ENCODE results near the gene ISG15.
"Not testable (repeated sequence)": the region's sequence is repeated elsewhere in the genome, so short reads cannot be mapped to it uniquely, and the experiment has no call there.

- not testable (repeated sequence) for TF ChIP-seq CTCF (IDR thresholded peaks at IDR 0.05 in 2 of 3, conservative IDR thresholded peaks at IDR 0.05 in 1 of 3; ENCODE audit: borderline replicate concordance in 1 of 3, insufficient read depth in 1 of 3, low read depth in 2 of 3, low read length in 2 of 3); SP1 (IDR thresholded peaks at IDR 0.05; ENCODE audit: low read depth); ELF1 (IDR thresholded peaks at IDR 0.05; ENCODE audit: borderline replicate concordance, low read depth); ZNF274 (IDR thresholded peaks at IDR 0.05; ENCODE audit: low read depth, low read length); SRF (IDR thresholded peaks at IDR 0.05; ENCODE audit: low read depth); POLR2A (IDR thresholded peaks at IDR 0.05; ENCODE audit: borderline replicate concordance, extremely low read depth, insufficient read depth, insufficient read length); EZH2phosphoT487 (IDR thresholded peaks at IDR 0.05; ENCODE audit: borderline replicate concordance); POLR2AphosphoS5 (IDR thresholded peaks at IDR 0.05; ENCODE audit: low read depth, low read length); MAX (IDR thresholded peaks at IDR 0.05); ZBTB33 (IDR thresholded peaks at IDR 0.05; ENCODE audit: extremely low read depth, insufficient replicate concordance, low read length); TCF7L2 (IDR thresholded peaks at IDR 0.05; ENCODE audit: borderline replicate concordance, extremely low read depth, insufficient read depth, insufficient read length); SIN3A (IDR thresholded peaks at IDR 0.05; ENCODE audit: low read depth); EZH2 (IDR thresholded peaks at IDR 0.05)
Measured at GRCh38 chr1:1057769-1058087, 44.4 kb downstream of the ISG15 start.
